CD14-positive monocyte (primary cell): ENCODE results near the gene NHERF2. TPM values are rescaled to one million over a fixed set of nuclear protein-coding genes. Genes with fewer than 3 reads are reported as not detected.
A peak's percentile ranks its signal among the peaks of the same experiment; 100 is the strongest.

Experiments used
- DNase-seq, 3 donors: peaks; one replicate each; pipeline ENCODE4 v3.0.0-alpha.2; 2011 to 2022
- H2AFZ ChIP-seq: 2 replicates; pipeline ENCODE4 v1.6.0; 2012; ENCODE audit warnings: mild to moderate bottlenecking, low read depth, low read length, inconsistent platforms; ENCODE audit not compliant: insufficient read depth, poor library complexity, severe bottlenecking
- H3K27ac ChIP-seq, 2 donors: 1 replicate in 1 of 2; 2 replicates in 1 of 2; pipeline ENCODE4 v1.5.1; 2012 to 2013; ENCODE audit warnings: low read length in 2 of 2, control low read depth in 1 of 2, inconsistent platforms in 1 of 2, low read depth in 1 of 2, mild to moderate bottlenecking in 1 of 2
- H3K27me3 ChIP-seq, 2 donors: one replicate each; pipeline versions ENCODE4 v1.6.0 to v1.6.1; 2011 to 2013; ENCODE audit warnings: low read length in 2 of 2; ENCODE audit not compliant: control insufficient read depth in 2 of 2, insufficient read depth in 2 of 2
- H3K36me3 ChIP-seq, 2 donors: replicated peaks in 1 of 2; 1 replicate in 1 of 2; 2 replicates in 1 of 2; pipeline versions ENCODE4 v1.5.1 to v1.6.1; 2012 to 2013; ENCODE audit warnings: low read length in 2 of 2, control low read depth in 1 of 2, inconsistent platforms in 1 of 2, mild to moderate bottlenecking in 1 of 2; ENCODE audit not compliant: insufficient read depth in 2 of 2, control insufficient read depth in 1 of 2
- H3K4me1 ChIP-seq, 2 donors: 1 replicate in 1 of 2; 2 replicates in 1 of 2; pipeline versions ENCODE4 v1.5.1 to v1.6.1; 2012 to 2013; ENCODE audit warnings: low read length in 2 of 2, control low read depth in 1 of 2, inconsistent platforms in 1 of 2, mild to moderate bottlenecking in 1 of 2, moderate library complexity in 1 of 2; ENCODE audit not compliant: insufficient read depth in 2 of 2, control insufficient read depth in 1 of 2
- H3K4me2 ChIP-seq: replicated peaks from 2 replicates; pipeline ENCODE3; 2012; ENCODE audit warnings: low read length, moderate library complexity, mild to moderate bottlenecking; ENCODE audit not compliant: poor library complexity, severe bottlenecking; ENCODE audit errors: extremely low read depth
- H3K4me3 ChIP-seq, 3 experiments: fragments of 200-600 bp in 1 of 3; sonication (generic) in 1 of 3; replicated peaks in 1 of 3; 1 replicate in 2 of 3; 2 replicates in 1 of 3; pipeline ENCODE4 v1.5.1; 2011 to 2013; ENCODE audit warnings: low read length in 3 of 3, mild to moderate bottlenecking in 3 of 3, control low read depth in 2 of 3, low read depth in 2 of 3, inconsistent platforms in 1 of 3, moderate library complexity in 1 of 3
- H3K79me2 ChIP-seq: 2 replicates; pipeline ENCODE4 v1.6.0; 2012; ENCODE audit warnings: mild to moderate bottlenecking, control low read depth, inconsistent platforms, low read length, moderate library complexity; ENCODE audit not compliant: insufficient read depth
- H3K9ac ChIP-seq: 2 replicates; pipeline ENCODE4 v1.6.0; 2017; ENCODE audit warnings: low read length, mild to moderate bottlenecking; ENCODE audit not compliant: insufficient read depth, poor library complexity, severe bottlenecking
- H3K9me3 ChIP-seq, 2 donors: replicated peaks in 1 of 2; 1 replicate in 1 of 2; 2 replicates in 1 of 2; pipeline versions ENCODE4 v1.5.1 to v1.6.1; 2012 to 2013; ENCODE audit warnings: low read length in 2 of 2, control low read depth in 1 of 2; ENCODE audit not compliant: control insufficient read depth in 1 of 2, insufficient read depth in 1 of 2
- H4K20me1 ChIP-seq: 2 replicates; pipeline ENCODE4 v1.6.0; 2012; ENCODE audit warnings: mild to moderate bottlenecking, low read length, control low read depth, moderate library complexity; ENCODE audit not compliant: insufficient read depth
- H3K27ac Mint-ChIP-seq, 7 donors: one replicate each; pipeline ENCODE4 v1.8.0; 2020; ENCODE audit warnings: mild to moderate bottlenecking in 7 of 7, mixed read lengths in 7 of 7, moderate library complexity in 6 of 7, inconsistent platforms in 2 of 7
- H3K27me3 Mint-ChIP-seq, 3 donors: one replicate each; pipeline ENCODE4 v1.8.0; 2021 to 2022; ENCODE audit warnings: low read depth in 3 of 3, mild to moderate bottlenecking in 3 of 3, mixed read lengths in 3 of 3, moderate library complexity in 3 of 3, inconsistent platforms in 1 of 3
- H3K36me3 Mint-ChIP-seq, 2 donors: one replicate each; pipeline ENCODE4 v1.8.0; 2020; ENCODE audit warnings: mixed read lengths in 2 of 2, inconsistent platforms in 1 of 2, mild to moderate bottlenecking in 1 of 2
- H3K4me1 Mint-ChIP-seq: one replicate; pipeline ENCODE4 v1.8.0; 2020; ENCODE audit warnings: mild to moderate bottlenecking, mixed read lengths
- H3K4me3 Mint-ChIP-seq, 2 donors: one replicate each; pipeline ENCODE4 v1.8.0; 2020; ENCODE audit warnings: mild to moderate bottlenecking in 2 of 2, mixed read lengths in 2 of 2, moderate library complexity in 1 of 2
- H3K9me3 Mint-ChIP-seq, 7 donors: one replicate each; pipeline ENCODE4 v1.8.0; 2020 to 2022; ENCODE audit warnings: mixed read lengths in 7 of 7, mild to moderate bottlenecking in 6 of 7, moderate library complexity in 6 of 7, inconsistent platforms in 2 of 7
- CTCF ChIP-seq: fragments of 200-600 bp; IDR thresholded peaks from one replicate; pipeline ENCODE4 v1.8.0; 2022; ENCODE audit warnings: antibody characterized with exemption, mild to moderate bottlenecking
- WGBS: methylation state at CpG from one replicate; pipeline ENCODE4 v1.1.5; 2013; ENCODE audit warnings: missing lambda C conversion rate; ENCODE audit not compliant: insufficient coverage; 5-methylcytosine and 5-hydroxymethylcytosine counted together
- intact Hi-C, 2 donors: fragments of 100-400 bp; cut with micrococcal nuclease; formaldehyde crosslinking; loops; one replicate each; pipeline versions ENCODE4 v1.15.0 to v1.15.1; 2023
- polyA plus RNA-seq, 3 donors: library from polyadenylated mRNA; depleted of rRNA in 1 of 3; unstranded in 2 of 3; stranded (reverse) in 1 of 3; fragments of 300-500 nt in 2 of 3; fragments of >200 nt in 1 of 3; fragmentation: Illumina TruSeq in 2 of 3; gene quantifications; 1 replicate in 2 of 3; 2 replicates in 1 of 3; pipeline ENCODE4 v1.2.3, GENCODE V29; 2012 to 2021

Gene NHERF2
- polyA plus RNA-seq, 3 donors: 0.66 to 8.2 (median 0.78) TPM

GRCh38 chr16:1991948-1992703 is 34.6 kb upstream of the NHERF2 start:
- TF ChIP-seq CTCF: no peak
- intact Hi-C loops: loop anchor here in 1 of 2 donors (2.0 kb wide), 1 partner anchor 49 kb away; the partner anchor contains the start of gene MSRB1
- Histone ChIP-seq H3K9ac (peak overlapping the region; percentile 46), H3K79me2 (no peaks in the 10 kb centered on the region), H3K27me3 (peaks cover 20 to 33% of the 10 kb centered on the region in 2 donors), H3K27ac (peak overlapping the region in 1 of 2 donors; percentile 26), H3K4me1 (peaks cover 18% of the 10 kb centered on the region in 2 donors), H4K20me1 (peaks cover 2% of the 10 kb centered on the region), H3K9me3 (peaks cover 7 to 8% of the 10 kb centered on the region in 2 donors), H3K36me3 (peaks cover 0 to 5% of the 10 kb centered on the region in 2 donors), H3K4me3 (peak overlapping the region in 1 of 3 experiments; percentile 57), H2AFZ (peak overlapping the region; percentile 71), H3K4me2 (peak overlapping the region; percentile 64)
- Mint-ChIP-seq H3K9me3 (peaks cover 0 to 16% (median 11%) of the 10 kb centered on the region in 7 donors), H3K4me3 (peak overlapping the region; percentile 57 to 64), H3K27me3 (peaks cover 35 to 52% (median 42%) of the 10 kb centered on the region in 3 donors), H3K4me1 (peaks cover 14% of the 10 kb centered on the region), H3K27ac (no peak overlapping the region), H3K36me3 (peaks cover 15 to 21% of the 10 kb centered on the region in 2 donors)
- WGBS: 5% methylated on average over 75 of the region's 96 CpGs
- peak; percentile 90 to 96 (median 95) for DNase-seq

- no peak for DNase-seq
- peaks cover 14% of the 10 kb centered on the region for H3K4me1 Mint-ChIP-seq
- no peak for TF ChIP-seq CTCF
- peaks cover 0 to 16% (median 11%) of the 10 kb centered on the region in 7 donors for H3K9me3 Mint-ChIP-seq
- peaks cover 33 to 49% (median 42%) of the 10 kb centered on the region in 3 donors for H3K27me3 Mint-ChIP-seq
- no peak overlapping the region for H3K27ac Mint-ChIP-seq
- H3K9ac ChIP-seq: no peak overlapping the region
- no peak overlapping the region for H3K27ac ChIP-seq
- H4K20me1 ChIP-seq: peaks cover 2% of the 10 kb centered on the region
- no peak overlapping the region for H3K4me3 ChIP-seq
- peaks cover 20 to 33% of the 10 kb centered on the region in 2 donors for H3K27me3 ChIP-seq
- H3K79me2 ChIP-seq: no peaks in the 10 kb centered on the region
- H3K9me3 ChIP-seq: peaks cover 7 to 8% of the 10 kb centered on the region in 2 donors
- intact Hi-C loops: loop anchor here in 1 of 2 donors (2.0 kb wide), 1 partner anchor 50 kb away; the partner anchor contains the start of gene MSRB1
- H3K4me1 ChIP-seq: peaks cover 18% of the 10 kb centered on the region in 2 donors
- peaks cover 17 to 26% of the 10 kb centered on the region in 2 donors for H3K36me3 Mint-ChIP-seq
- no peak overlapping the region for H3K4me3 Mint-ChIP-seq
- H3K4me2 ChIP-seq: no peak overlapping the region
- peaks cover 5 to 12% of the 10 kb centered on the region in 2 donors for H3K36me3 ChIP-seq
- WGBS: 55% methylated on average over 50 of the region's 50 CpGs
- peak overlapping the region; percentile 63 for H2AFZ ChIP-seq
Measured at GRCh38 chr16:1992704-1993317, 33.9 kb upstream of the NHERF2 start.
